ENCODE results near the gene NKX2-2.

DNA sequence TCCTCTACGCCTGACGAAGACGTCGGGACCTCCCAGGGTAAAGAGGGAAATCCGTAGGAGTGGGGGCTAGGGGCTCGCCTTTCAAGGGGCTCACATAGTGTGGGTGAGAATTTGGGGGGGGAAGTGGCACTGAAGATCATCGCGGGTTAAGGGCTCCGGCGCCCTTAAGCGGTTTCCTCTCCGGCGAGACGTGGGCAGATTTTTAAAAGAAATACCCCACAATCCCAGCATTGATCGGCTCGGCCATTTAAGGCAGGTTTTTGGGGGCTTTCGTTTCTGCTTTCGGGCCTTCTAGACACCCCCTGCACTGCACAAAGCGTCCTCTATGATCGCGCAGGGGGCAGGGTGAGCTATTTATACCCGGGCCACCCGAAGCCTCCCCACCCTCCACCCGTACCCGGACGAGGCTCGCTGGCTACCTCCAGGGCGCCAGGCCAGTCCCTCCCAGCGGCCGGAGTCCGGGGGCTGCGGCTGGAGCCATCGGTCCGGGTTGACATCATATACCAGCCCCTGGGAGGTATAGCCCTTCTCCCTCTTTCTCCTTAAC lies 1.2 kb downstream of the NKX2-2 start:
- TF ChIP-seq ZNF664 (tag by site-specific recombination; IDR thresholded peaks at IDR 0.05) (no peak), ZNF768 (tag by site-specific recombination; IDR thresholded peaks at IDR 0.05) (no peak), ZNF501 (tag by site-specific recombination; IDR thresholded peaks at IDR 0.05) (no peak), ZBTB8A (tag by site-specific recombination; IDR thresholded peaks at IDR 0.05) (no peak), ZNF2 (tag by site-specific recombination; IDR thresholded peaks at IDR 0.05) (no peak), YY1 (tag by site-specific recombination; IDR thresholded peaks at IDR 0.05) (no peak), ZNF558 (tag by site-specific recombination; IDR thresholded peaks at IDR 0.05) (no peak), ZNF19 (tag by site-specific recombination; IDR thresholded peaks at IDR 0.05; ENCODE audit: low read depth) (no peak), ZNF660 (tag by site-specific recombination; IDR thresholded peaks at IDR 0.05) (no peak), ZBTB21 (tag by site-specific recombination; IDR thresholded peaks at IDR 0.05) (no peak), ZNF621 (tag by site-specific recombination; IDR thresholded peaks at IDR 0.05) (no peak), ZNF473 (tag by site-specific recombination; IDR thresholded peaks at IDR 0.05) (no peak), ZNF785 (tag by site-specific recombination; IDR thresholded peaks at IDR 0.05) (no peak)
- TF ChIP-seq, protein P1, sequence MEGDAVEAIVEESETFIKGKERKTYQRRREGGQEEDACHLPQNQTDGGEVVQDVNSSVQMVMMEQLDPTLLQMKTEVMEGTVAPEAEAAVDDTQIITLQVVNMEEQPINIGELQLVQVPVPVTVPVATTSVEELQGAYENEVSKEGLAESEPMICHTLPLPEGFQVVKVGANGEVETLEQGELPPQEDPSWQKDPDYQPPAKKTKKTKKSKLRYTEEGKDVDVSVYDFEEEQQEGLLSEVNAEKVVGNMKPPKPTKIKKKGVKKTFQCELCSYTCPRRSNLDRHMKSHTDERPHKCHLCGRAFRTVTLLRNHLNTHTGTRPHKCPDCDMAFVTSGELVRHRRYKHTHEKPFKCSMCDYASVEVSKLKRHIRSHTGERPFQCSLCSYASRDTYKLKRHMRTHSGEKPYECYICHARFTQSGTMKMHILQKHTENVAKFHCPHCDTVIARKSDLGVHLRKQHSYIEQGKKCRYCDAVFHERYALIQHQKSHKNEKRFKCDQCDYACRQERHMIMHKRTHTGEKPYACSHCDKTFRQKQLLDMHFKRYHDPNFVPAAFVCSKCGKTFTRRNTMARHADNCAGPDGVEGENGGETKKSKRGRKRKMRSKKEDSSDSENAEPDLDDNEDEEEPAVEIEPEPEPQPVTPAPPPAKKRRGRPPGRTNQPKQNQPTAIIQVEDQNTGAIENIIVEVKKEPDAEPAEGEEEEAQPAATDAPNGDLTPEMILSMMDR (tag by site-specific recombination; IDR thresholded peaks at IDR 0.05): no peak
